SK-N-SH (cell line): ENCODE results near the gene OR5D16.

Experiments used
- FOXJ3 ChIP-seq: sonication (generic); formaldehyde crosslinking; IDR thresholded peaks from 2 replicates; pipeline ENCODE4 v1.5.1; 2020; ENCODE audit warnings: mild to moderate bottlenecking, missing genetic modification reagents
- MEF2A ChIP-seq: IDR thresholded peaks from 2 replicates; pipeline ENCODE4 v1.4.0; 2012; ENCODE audit warnings: low read depth, borderline replicate concordance
- NFIC ChIP-seq: IDR thresholded peaks from 2 replicates; pipeline ENCODE4 v1.4.0; 2012; ENCODE audit warnings: borderline replicate concordance
- NRF1 ChIP-seq: IDR thresholded peaks from 2 replicates; pipeline ENCODE4 v1.6.1; 2012; ENCODE audit warnings: low read depth, mild to moderate bottlenecking, low read length
- PBX3 ChIP-seq: IDR thresholded peaks from 2 replicates; pipeline ENCODE4; 2012
- POLR2AphosphoS5 ChIP-seq: IDR thresholded peaks from 2 replicates; pipeline ENCODE4 v1.6.1; 2012; ENCODE audit warnings: low read depth, low read length
- SIN3A ChIP-seq: IDR thresholded peaks from 2 replicates; pipeline ENCODE4 v1.6.1; 2012; ENCODE audit warnings: low read depth, mild to moderate bottlenecking, low read length, moderate library complexity, borderline replicate concordance
- TF ChIP-seq, protein P1 (sequence below): fragments of 200-600 bp; sonication (generic); IDR thresholded peaks from 2 replicates; pipeline ENCODE4 v1.6.1; 2017; ENCODE audit warnings: antibody characterized with exemption, mild to moderate bottlenecking, moderate library complexity
- TF ChIP-seq, protein P2 (sequence below): IDR thresholded peaks from 2 replicates; pipeline ENCODE4 v1.4.0; 2012; ENCODE audit warnings: low read depth, borderline replicate concordance

GRCh38 chr11:55826919-55827318 lies 11.6 kb upstream of the OR5D16 start, which contains the start of gene OR5L2:
- TF ChIP-seq SIN3A (no peak), POLR2AphosphoS5 (no peak), NRF1 (no peak), FOXJ3 (CRISPR knock-in tag) (no peak), PBX3 (no peak), NFIC (no peak), MEF2A (no peak)
- TF ChIP-seq, protein P1, sequence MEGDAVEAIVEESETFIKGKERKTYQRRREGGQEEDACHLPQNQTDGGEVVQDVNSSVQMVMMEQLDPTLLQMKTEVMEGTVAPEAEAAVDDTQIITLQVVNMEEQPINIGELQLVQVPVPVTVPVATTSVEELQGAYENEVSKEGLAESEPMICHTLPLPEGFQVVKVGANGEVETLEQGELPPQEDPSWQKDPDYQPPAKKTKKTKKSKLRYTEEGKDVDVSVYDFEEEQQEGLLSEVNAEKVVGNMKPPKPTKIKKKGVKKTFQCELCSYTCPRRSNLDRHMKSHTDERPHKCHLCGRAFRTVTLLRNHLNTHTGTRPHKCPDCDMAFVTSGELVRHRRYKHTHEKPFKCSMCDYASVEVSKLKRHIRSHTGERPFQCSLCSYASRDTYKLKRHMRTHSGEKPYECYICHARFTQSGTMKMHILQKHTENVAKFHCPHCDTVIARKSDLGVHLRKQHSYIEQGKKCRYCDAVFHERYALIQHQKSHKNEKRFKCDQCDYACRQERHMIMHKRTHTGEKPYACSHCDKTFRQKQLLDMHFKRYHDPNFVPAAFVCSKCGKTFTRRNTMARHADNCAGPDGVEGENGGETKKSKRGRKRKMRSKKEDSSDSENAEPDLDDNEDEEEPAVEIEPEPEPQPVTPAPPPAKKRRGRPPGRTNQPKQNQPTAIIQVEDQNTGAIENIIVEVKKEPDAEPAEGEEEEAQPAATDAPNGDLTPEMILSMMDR = no peak
- TF ChIP-seq, protein P2, sequence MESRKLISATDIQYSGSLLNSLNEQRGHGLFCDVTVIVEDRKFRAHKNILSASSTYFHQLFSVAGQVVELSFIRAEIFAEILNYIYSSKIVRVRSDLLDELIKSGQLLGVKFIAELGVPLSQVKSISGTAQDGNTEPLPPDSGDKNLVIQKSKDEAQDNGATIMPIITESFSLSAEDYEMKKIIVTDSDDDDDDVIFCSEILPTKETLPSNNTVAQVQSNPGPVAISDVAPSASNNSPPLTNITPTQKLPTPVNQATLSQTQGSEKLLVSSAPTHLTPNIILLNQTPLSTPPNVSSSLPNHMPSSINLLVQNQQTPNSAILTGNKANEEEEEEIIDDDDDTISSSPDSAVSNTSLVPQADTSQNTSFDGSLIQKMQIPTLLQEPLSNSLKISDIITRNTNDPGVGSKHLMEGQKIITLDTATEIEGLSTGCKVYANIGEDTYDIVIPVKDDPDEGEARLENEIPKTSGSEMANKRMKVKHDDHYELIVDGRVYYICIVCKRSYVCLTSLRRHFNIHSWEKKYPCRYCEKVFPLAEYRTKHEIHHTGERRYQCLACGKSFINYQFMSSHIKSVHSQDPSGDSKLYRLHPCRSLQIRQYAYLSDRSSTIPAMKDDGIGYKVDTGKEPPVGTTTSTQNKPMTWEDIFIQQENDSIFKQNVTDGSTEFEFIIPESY = no peak
